Chondrocyte (in vitro differentiated cells): ENCODE results near the gene PRPF39. TPM values are rescaled to one million over a fixed set of nuclear protein-coding genes. Genes with fewer than 3 reads are reported as not detected.
A peak's percentile ranks its signal among the peaks of the same experiment; 100 is the strongest.
"Not testable (repeated sequence)": the region's sequence is repeated elsewhere in the genome, so short reads cannot be mapped to it uniquely, and the experiment has no call there.

Source experiments
- DNase-seq: peaks from one replicate; pipeline ENCODE4 v3.0.0; 2021; ENCODE audit warnings: mixed read lengths, low spot score
- H3K27ac Mint-ChIP-seq: one replicate; pipeline ENCODE4 v1.8.0; 2021; ENCODE audit warnings: mild to moderate bottlenecking, moderate library complexity, mixed read lengths; ENCODE audit not compliant: unreplicated experiment
- H3K27me3 Mint-ChIP-seq: 2 replicates; pipeline ENCODE4 v1.8.0; 2021; ENCODE audit warnings: low read depth, mixed read lengths
- H3K36me3 Mint-ChIP-seq: 2 replicates; pipeline ENCODE4 v1.8.0; 2021; ENCODE audit warnings: low read depth, mixed read lengths
- H3K4me1 Mint-ChIP-seq: 2 replicates; pipeline ENCODE4 v1.8.0; 2021; ENCODE audit warnings: low read depth, mild to moderate bottlenecking, mixed read lengths
- H3K4me3 Mint-ChIP-seq: one replicate; pipeline ENCODE4 v1.8.0; 2021; ENCODE audit warnings: mild to moderate bottlenecking, moderate library complexity, mixed read lengths; ENCODE audit not compliant: unreplicated experiment
- H3K9me3 Mint-ChIP-seq: 2 replicates; pipeline ENCODE4 v1.8.0; 2021; ENCODE audit warnings: low read depth, mixed read lengths
- CTCF ChIP-seq: fragments of 200-600 bp; sonication (generic); IDR thresholded peaks from 2 replicates; pipeline ENCODE4 v1.5.0; 2021; ENCODE audit warnings: antibody characterized with exemption, mild to moderate bottlenecking, moderate library complexity
- total RNA-seq: library from RNA; stranded (reverse); gene quantifications from 3 replicates; pipeline ENCODE4 v1.2.1, GENCODE V29; 2021

The PRPF39 gene
- total RNA-seq, 1 donor from 2014 or later = 37.1 TPM

GRCh38 chr14:45078323-45078722 is 5.6 kb upstream of the PRPF39 start:
- Mint-ChIP-seq H3K27me3 (no peaks in the 10 kb centered on the region), H3K36me3 (no peaks in the 10 kb centered on the region), H3K9me3 (no peaks in the 10 kb centered on the region), H3K27ac (no peak overlapping the region), H3K4me1 (peaks cover 1% of the 10 kb centered on the region), H3K4me3 (no peak overlapping the region)
- no peak for TF ChIP-seq CTCF
- no peak for DNase-seq

GRCh38 chr14:45080416-45080968 is 3.4 kb upstream of the PRPF39 start:
- H3K36me3 Mint-ChIP-seq, H3K27me3 Mint-ChIP-seq, DNase-seq, H3K27ac Mint-ChIP-seq, H3K9me3 Mint-ChIP-seq, H3K4me3 Mint-ChIP-seq: not testable (repeated sequence)
- H3K4me1 Mint-ChIP-seq = peaks cover 12% of the 10 kb centered on the region

- not testable (repeated sequence) for H3K36me3 Mint-ChIP-seq, H3K27ac Mint-ChIP-seq, H3K9me3 Mint-ChIP-seq, DNase-seq, H3K27me3 Mint-ChIP-seq, H3K4me3 Mint-ChIP-seq
- H3K4me1 Mint-ChIP-seq = peaks cover 18% of the 10 kb centered on the region
Measured at GRCh38 chr14:45081096-45081495, 2.8 kb upstream of the PRPF39 start.

- H3K4me3 Mint-ChIP-seq = no peak overlapping the region
- peaks cover 31% of the 10 kb centered on the region for H3K4me1 Mint-ChIP-seq
- no peaks in the 10 kb centered on the region for H3K27me3 Mint-ChIP-seq
- H3K9me3 Mint-ChIP-seq = no peaks in the 10 kb centered on the region
- H3K27ac Mint-ChIP-seq = no peak overlapping the region
- no peak for DNase-seq
- no peak for TF ChIP-seq CTCF
- H3K36me3 Mint-ChIP-seq = no peaks in the 10 kb centered on the region
Measured at GRCh38 chr14:45082420-45082819, 1.5 kb upstream of the PRPF39 start.

- no peak for DNase-seq
- H3K4me1 Mint-ChIP-seq = peaks cover 40% of the 10 kb centered on the region
- no peak for TF ChIP-seq CTCF
- peak overlapping the region; percentile 45 for H3K27ac Mint-ChIP-seq
- peak overlapping the region; percentile 98 for H3K4me3 Mint-ChIP-seq
- H3K36me3 Mint-ChIP-seq = no peaks in the 10 kb centered on the region
- no peaks in the 10 kb centered on the region for H3K9me3 Mint-ChIP-seq
- no peaks in the 10 kb centered on the region for H3K27me3 Mint-ChIP-seq
Measured at GRCh38 chr14:45083617-45083975, 320 bp upstream of the PRPF39 start.

- TF ChIP-seq CTCF = no peak
- Mint-ChIP-seq H3K4me3 (peak overlapping the region; percentile 98), H3K4me1 (peaks cover 50% of the 10 kb centered on the region), H3K9me3 (no peaks in the 10 kb centered on the region), H3K27ac (peak overlapping the region; percentile 97), H3K36me3 (no peaks in the 10 kb centered on the region), H3K27me3 (no peaks in the 10 kb centered on the region)
- DNase-seq = no peak
Measured at GRCh38 chr14:45084946-45085346, 1.0 kb downstream of the PRPF39 start.
